DOHH2 (cell line): ENCODE measurements around the gene EXOSC7.
A peak's percentile ranks its signal among the peaks of the same experiment; 100 is the strongest.

Source experiments
- H3F3A ChIP-seq: fragments of 200-600 bp; sonication (generic), shearing (Covaris generic); 2 replicates; pipeline ENCODE4 v1.6.0; 2016; ENCODE audit warnings: antibody characterized with exemption, mild to moderate bottlenecking; ENCODE audit not compliant: control insufficient read depth, insufficient read depth
- H3K27ac ChIP-seq: fragments of 200-600 bp; sonication (generic); 2 replicates; pipeline ENCODE4 v1.5.1; 2014; ENCODE audit warnings: low read depth, mild to moderate bottlenecking, low read length, moderate library complexity
- H3K27me3 ChIP-seq: fragments of 200-600 bp; sonication (generic); 2 replicates; pipeline ENCODE4 v1.6.1; 2014; ENCODE audit warnings: mild to moderate bottlenecking, low read length, mixed read lengths; ENCODE audit not compliant: control insufficient read depth
- H3K36me3 ChIP-seq: fragments of 200-600 bp; sonication (generic); 2 replicates; pipeline ENCODE4 v1.6.1; 2014; ENCODE audit warnings: mild to moderate bottlenecking, low read length, moderate library complexity, mixed read lengths; ENCODE audit not compliant: control insufficient read depth
- H3K4me1 ChIP-seq: fragments of 200-600 bp; sonication (generic); 2 replicates; pipeline ENCODE4 v1.6.1; 2014; ENCODE audit warnings: mild to moderate bottlenecking, low read length, mixed read lengths; ENCODE audit not compliant: control insufficient read depth
- H3K4me2 ChIP-seq: fragments of 200-600 bp; sonication (generic); 2 replicates; pipeline ENCODE4 v1.6.0; 2014; ENCODE audit warnings: mild to moderate bottlenecking, low read length, moderate library complexity
- H3K4me3 ChIP-seq: fragments of 200-600 bp; sonication (generic); 2 replicates; pipeline ENCODE4 v1.5.1; 2014; ENCODE audit warnings: mild to moderate bottlenecking, low read length, mixed read lengths
- H3K79me2 ChIP-seq: fragments of 200-600 bp; sonication (generic); 2 replicates; pipeline ENCODE4 v1.6.1; 2014; ENCODE audit warnings: mild to moderate bottlenecking, low read length, mixed read lengths; ENCODE audit not compliant: control insufficient read depth
- H3K9me2 ChIP-seq: fragments of 200-600 bp; sonication (generic); replicated peaks from 2 replicates; pipeline ENCODE4 v1.6.1; 2014; ENCODE audit warnings: mild to moderate bottlenecking, low read length, mixed read lengths; ENCODE audit not compliant: control insufficient read depth
- H3K9me3 ChIP-seq: fragments of 200-600 bp; sonication (generic); 2 replicates; pipeline ENCODE4 v1.6.1; 2014; ENCODE audit warnings: antibody characterized with exemption, low read length, mixed read lengths; ENCODE audit not compliant: control insufficient read depth, insufficient read depth
- H4K20me1 ChIP-seq: fragments of 200-600 bp; sonication (generic); 2 replicates; pipeline ENCODE4 v1.6.0; 2014; ENCODE audit warnings: low read depth, mild to moderate bottlenecking, antibody characterized with exemption, low read length, moderate library complexity; ENCODE audit not compliant: control insufficient read depth, insufficient read depth
- EZH2phosphoT487 ChIP-seq: fragments of 200-600 bp; sonication (generic); IDR thresholded peaks from 2 replicates; pipeline ENCODE4 v1.6.1; 2017; ENCODE audit warnings: borderline replicate concordance, mild to moderate bottlenecking, antibody characterized with exemption, low read length, moderate library complexity, mixed read lengths
- TF ChIP-seq, protein P1 (sequence below): fragments of 200-600 bp; sonication (generic); IDR thresholded peaks from one replicate; pipeline ENCODE4 v1.5.1; 2014; ENCODE audit warnings: antibody characterized with exemption, mild to moderate bottlenecking, low read depth, low read length; ENCODE audit not compliant: poor library complexity, severe bottlenecking

Gene EXOSC7

DNA sequence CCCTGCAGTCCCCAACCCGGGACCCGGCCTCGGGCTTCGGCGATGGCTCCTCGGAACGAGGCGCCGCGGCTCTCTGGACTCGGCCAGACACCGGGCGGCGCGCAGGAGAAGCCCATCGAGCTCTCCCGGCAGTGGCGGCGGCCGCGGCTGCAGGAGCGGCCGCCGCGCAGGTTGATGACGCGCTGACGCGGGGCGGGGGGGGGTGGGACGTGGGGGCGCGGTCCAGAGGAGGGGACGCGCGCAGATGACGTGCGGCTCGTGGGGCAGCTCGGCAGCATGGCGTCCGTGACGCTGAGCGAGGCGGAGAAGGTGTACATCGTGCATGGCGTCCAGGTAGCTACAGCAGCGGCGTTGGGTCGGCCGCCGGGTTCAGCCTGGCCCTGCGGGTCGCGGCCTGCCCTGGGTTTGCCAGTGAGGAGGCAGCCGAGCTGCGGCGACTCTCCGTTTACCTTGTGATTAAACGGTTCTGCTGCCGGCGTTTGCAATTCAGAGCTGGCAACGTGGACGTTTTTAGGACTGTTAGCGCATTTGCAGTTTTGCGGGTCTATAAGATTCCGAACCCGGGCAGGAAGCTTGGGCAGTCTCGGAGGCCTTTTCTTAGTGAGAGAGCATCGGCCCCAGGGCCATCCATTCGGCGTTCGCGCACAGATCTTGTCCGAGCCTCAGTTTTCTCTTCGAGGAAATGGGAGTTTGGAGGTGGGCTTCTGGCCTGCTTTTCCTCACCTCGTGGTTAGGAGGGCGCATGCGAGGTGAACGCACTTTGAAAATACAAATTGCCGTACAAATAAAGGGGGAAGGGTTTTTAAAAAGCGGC, at the start of gene EXOSC7, which contains the start of gene ZDHHC3:
Gene EXOSC7 (plus strand): TSS at position 243 of the 814 bp plus-strand sequence. CDS start 34 bp downstream, at position 277.
Gene ZDHHC3 (minus strand): TSS at position 173 of the 814 bp plus-strand sequence. CDS start 16,738 bp downstream, outside the sequence.
- H3K4me2 ChIP-seq, result peak within 1 kb of the TSS; percentile 80
- peaks cover 29% of the 10 kb centered on the region for H3K4me1 ChIP-seq
- peaks cover 25% of the 10 kb centered on the region for H3K36me3 ChIP-seq
- H3K9me3 ChIP-seq, result no peaks in the 10 kb centered on the region
- H3K9me2 ChIP-seq, result no peaks in the 10 kb centered on the region
- peaks cover 12% of the 10 kb centered on the region; the same call in 1 of the 2 replicates for H4K20me1 ChIP-seq
- H3F3A ChIP-seq, result no peaks in the 10 kb centered on the region
- no peaks in the 10 kb centered on the region for H3K27me3 ChIP-seq
- peaks cover 91% of the 10 kb centered on the region for H3K79me2 ChIP-seq
- TF ChIP-seq, protein P1, sequence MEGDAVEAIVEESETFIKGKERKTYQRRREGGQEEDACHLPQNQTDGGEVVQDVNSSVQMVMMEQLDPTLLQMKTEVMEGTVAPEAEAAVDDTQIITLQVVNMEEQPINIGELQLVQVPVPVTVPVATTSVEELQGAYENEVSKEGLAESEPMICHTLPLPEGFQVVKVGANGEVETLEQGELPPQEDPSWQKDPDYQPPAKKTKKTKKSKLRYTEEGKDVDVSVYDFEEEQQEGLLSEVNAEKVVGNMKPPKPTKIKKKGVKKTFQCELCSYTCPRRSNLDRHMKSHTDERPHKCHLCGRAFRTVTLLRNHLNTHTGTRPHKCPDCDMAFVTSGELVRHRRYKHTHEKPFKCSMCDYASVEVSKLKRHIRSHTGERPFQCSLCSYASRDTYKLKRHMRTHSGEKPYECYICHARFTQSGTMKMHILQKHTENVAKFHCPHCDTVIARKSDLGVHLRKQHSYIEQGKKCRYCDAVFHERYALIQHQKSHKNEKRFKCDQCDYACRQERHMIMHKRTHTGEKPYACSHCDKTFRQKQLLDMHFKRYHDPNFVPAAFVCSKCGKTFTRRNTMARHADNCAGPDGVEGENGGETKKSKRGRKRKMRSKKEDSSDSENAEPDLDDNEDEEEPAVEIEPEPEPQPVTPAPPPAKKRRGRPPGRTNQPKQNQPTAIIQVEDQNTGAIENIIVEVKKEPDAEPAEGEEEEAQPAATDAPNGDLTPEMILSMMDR, result no peak
- TF ChIP-seq EZH2phosphoT487, result no peak
- peak within 1 kb of the TSS; percentile 36; the same call in 1 of the 2 replicates for H3K27ac ChIP-seq
- peak within 1 kb of the TSS; percentile 97 for H3K4me3 ChIP-seq

DNA sequence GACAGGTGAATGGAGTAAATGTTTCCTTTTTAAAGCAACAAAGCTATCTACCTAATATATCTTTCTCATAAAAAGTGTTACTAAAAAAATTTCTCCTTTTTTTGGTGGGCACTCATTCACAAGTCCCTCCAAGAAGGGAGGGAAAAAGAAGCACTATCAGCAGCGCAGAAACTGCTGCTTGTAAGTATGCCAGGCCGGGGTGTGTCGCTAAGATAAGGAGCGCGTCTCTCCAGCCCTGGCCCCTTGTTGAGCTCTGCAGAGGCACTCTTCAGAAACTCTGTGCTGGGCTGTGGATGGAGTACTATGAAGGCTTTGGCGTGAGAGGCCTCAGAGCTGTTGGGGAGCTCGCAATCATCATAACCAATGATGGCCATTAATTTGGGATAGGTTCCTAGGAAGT, 49.1 kb upstream of the EXOSC7 start:
- H3K4me1 ChIP-seq, result no peaks in the 10 kb centered on the region; the same call in 1 of the 2 replicates
- H3K4me3 ChIP-seq, result no peak overlapping the region
- H3K36me3 ChIP-seq, result peaks cover 25% of the 10 kb centered on the region
- no peak for TF ChIP-seq EZH2phosphoT487
- TF ChIP-seq, protein P1, result no peak
- H3K79me2 ChIP-seq, result no peaks in the 10 kb centered on the region
- no peak overlapping the region for H3K4me2 ChIP-seq
- H3K27ac ChIP-seq, result no peak overlapping the region
- no peaks in the 10 kb centered on the region for H3K9me3 ChIP-seq
- no peaks in the 10 kb centered on the region for H3F3A ChIP-seq
- H3K9me2 ChIP-seq, result no peaks in the 10 kb centered on the region
- H3K27me3 ChIP-seq, result no peaks in the 10 kb centered on the region
- no peaks in the 10 kb centered on the region for H4K20me1 ChIP-seq

DNA sequence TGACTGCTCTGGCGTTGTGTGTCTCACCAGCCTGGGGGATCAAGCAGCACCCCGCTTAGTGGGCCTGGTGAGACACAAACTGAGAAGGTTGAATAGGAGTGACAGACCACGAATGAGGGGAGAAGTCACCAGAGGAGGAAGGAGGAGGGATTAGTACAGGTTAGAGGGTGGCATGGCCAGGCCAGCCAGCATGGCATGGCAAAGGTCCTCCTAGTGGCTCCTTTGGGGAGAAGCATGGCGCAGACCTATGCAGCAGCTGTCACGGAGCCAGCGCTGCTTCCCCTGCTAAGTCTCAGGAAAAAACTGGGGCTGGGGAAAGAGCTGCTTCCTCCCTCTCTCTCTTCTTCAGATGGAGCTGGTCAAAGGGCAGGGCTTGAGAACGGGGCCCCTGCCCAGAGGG, 48.7 kb upstream of the EXOSC7 start:
- H3K4me2 ChIP-seq, result no peak overlapping the region
- TF ChIP-seq, protein P1, result no peak
- no peak for TF ChIP-seq EZH2phosphoT487

More for the DNA sequence above, 48.7 kb upstream of the EXOSC7 start:
- no peaks in the 10 kb centered on the region for H3K27me3 ChIP-seq
- H3K4me1 ChIP-seq, result no peaks in the 10 kb centered on the region; the same call in 1 of the 2 replicates
- H3K4me3 ChIP-seq, result no peak overlapping the region
- no peaks in the 10 kb centered on the region for H3K79me2 ChIP-seq
- H4K20me1 ChIP-seq, result no peaks in the 10 kb centered on the region
- H3K9me3 ChIP-seq, result no peaks in the 10 kb centered on the region
- no peaks in the 10 kb centered on the region for H3K9me2 ChIP-seq
- no peaks in the 10 kb centered on the region for H3F3A ChIP-seq
- peaks cover 25% of the 10 kb centered on the region for H3K36me3 ChIP-seq
- H3K27ac ChIP-seq, result no peak overlapping the region
